KMS-11 (cell line): Measurements from ENCODE around the gene GALNT4.

ENCODE experiments used
- H2AFZ ChIP-seq: fragments of 200-600 bp; sonication (generic); 2 replicates; pipeline ENCODE4 v1.6.1; 2016; ENCODE audit warnings: antibody characterized with exemption, mixed run types, low read depth
- H3K27ac ChIP-seq: fragments of 200-600 bp; sonication (generic); 2 replicates; pipeline ENCODE4 v1.6.1; 2016; ENCODE audit warnings: mild to moderate bottlenecking, mixed run types
- H3K27me3 ChIP-seq: fragments of 200-600 bp; sonication (generic); 2 replicates; pipeline ENCODE4 v1.6.1; 2017; ENCODE audit warnings: mild to moderate bottlenecking, low read depth, mixed run types, moderate library complexity; ENCODE audit not compliant: insufficient read depth
- H3K36me3 ChIP-seq: fragments of 200-600 bp; sonication (generic); 2 replicates; pipeline ENCODE4 v1.6.1; 2017; ENCODE audit warnings: mild to moderate bottlenecking, mixed run types; ENCODE audit not compliant: insufficient read depth
- H3K4me1 ChIP-seq: fragments of 200-600 bp; sonication (generic); 2 replicates; pipeline ENCODE4 v1.6.1; 2016; ENCODE audit warnings: mild to moderate bottlenecking, low read depth, mixed run types; ENCODE audit not compliant: poor library complexity, severe bottlenecking
- H3K4me2 ChIP-seq: fragments of 200-600 bp; sonication (generic); 2 replicates; pipeline ENCODE4 v1.7.0; 2016; ENCODE audit warnings: mild to moderate bottlenecking, mixed run types
- H3K4me3 ChIP-seq: fragments of 200-600 bp; sonication (generic); IDR thresholded peaks from 2 replicates; pipeline ENCODE4 v1.6.1; 2017; ENCODE audit warnings: low read depth, low read length, mixed read lengths; ENCODE audit not compliant: insufficient read depth
- H3K79me2 ChIP-seq: fragments of 200-600 bp; sonication (generic); 2 replicates; pipeline ENCODE4 v1.6.1; 2016; ENCODE audit warnings: low read depth, mixed run types; ENCODE audit not compliant: insufficient read depth
- H3K9ac ChIP-seq: fragments of 200-600 bp; sonication (generic); 2 replicates; pipeline ENCODE4 v1.6.1; 2016; ENCODE audit warnings: mild to moderate bottlenecking, mixed run types
- H4K20me1 ChIP-seq: fragments of 200-600 bp; sonication (generic); 2 replicates; pipeline ENCODE4 v1.6.1; 2016; ENCODE audit warnings: mild to moderate bottlenecking, mixed run types; ENCODE audit not compliant: insufficient read depth
- TF ChIP-seq, protein P1 (sequence below): fragments of 200-600 bp; sonication (generic); conservative IDR thresholded peaks from 2 replicates; pipeline ENCODE4 v1.6.1; 2017; ENCODE audit warnings: low read depth, mild to moderate bottlenecking, antibody characterized with exemption, low read length, moderate library complexity, mixed read lengths

Gene GALNT4

DNA sequence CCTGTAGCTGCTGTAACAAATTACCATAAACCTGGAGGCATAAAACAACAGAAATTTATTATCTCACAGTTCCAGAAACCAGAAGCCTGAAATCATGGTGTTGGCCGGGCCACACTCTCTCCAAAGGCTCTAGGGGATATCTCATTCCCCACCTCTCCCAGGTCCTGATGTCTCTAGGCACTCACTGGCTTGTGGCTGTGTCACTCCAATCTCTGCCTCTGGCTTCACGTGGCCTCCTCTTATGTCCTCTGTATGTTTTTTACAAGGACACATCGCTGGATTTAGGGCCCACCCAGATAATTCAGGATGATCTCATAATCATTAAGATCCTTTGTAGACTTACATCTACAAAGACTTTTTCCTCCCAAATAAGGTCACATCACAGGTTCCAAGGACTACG is 8.0 kb downstream of the GALNT4 start:
- H3K4me1 ChIP-seq = peaks cover 20% of the 10 kb centered on the region
- H3K36me3 ChIP-seq = no peaks in the 10 kb centered on the region
- no peaks in the 10 kb centered on the region for H4K20me1 ChIP-seq
- TF ChIP-seq, protein P1, sequence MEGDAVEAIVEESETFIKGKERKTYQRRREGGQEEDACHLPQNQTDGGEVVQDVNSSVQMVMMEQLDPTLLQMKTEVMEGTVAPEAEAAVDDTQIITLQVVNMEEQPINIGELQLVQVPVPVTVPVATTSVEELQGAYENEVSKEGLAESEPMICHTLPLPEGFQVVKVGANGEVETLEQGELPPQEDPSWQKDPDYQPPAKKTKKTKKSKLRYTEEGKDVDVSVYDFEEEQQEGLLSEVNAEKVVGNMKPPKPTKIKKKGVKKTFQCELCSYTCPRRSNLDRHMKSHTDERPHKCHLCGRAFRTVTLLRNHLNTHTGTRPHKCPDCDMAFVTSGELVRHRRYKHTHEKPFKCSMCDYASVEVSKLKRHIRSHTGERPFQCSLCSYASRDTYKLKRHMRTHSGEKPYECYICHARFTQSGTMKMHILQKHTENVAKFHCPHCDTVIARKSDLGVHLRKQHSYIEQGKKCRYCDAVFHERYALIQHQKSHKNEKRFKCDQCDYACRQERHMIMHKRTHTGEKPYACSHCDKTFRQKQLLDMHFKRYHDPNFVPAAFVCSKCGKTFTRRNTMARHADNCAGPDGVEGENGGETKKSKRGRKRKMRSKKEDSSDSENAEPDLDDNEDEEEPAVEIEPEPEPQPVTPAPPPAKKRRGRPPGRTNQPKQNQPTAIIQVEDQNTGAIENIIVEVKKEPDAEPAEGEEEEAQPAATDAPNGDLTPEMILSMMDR = no peak
- no peak overlapping the region for H2AFZ ChIP-seq
- no peak overlapping the region for H3K27ac ChIP-seq
- no peak overlapping the region for H3K9ac ChIP-seq
- no peaks in the 10 kb centered on the region for H3K27me3 ChIP-seq
- no peak overlapping the region for H3K4me2 ChIP-seq
- peaks cover 22% of the 10 kb centered on the region for H3K79me2 ChIP-seq
- H3K4me3 ChIP-seq = no peak overlapping the region

DNA sequence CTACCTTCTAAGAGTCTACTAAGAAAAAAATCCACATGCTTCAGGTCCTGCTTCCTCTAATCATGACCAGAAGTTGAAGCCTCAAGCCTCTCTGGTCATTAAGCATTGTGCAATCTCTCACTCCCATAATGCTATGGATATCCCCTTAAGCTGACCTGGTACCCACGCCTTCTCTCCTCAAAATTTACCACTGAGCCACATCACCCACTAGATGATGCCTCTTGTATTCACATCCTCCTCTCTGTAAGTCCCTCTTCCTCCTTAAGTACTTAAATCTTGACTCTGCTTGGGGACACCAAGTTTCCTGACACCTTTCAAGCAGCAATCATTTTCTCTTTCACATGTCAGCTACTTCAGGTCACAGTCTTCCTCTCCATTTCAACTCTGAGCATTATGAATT is 9.8 kb downstream of the GALNT4 start:
- TF ChIP-seq, protein P1 = no peak
- H3K4me2 ChIP-seq = no peak overlapping the region
- no peak overlapping the region for H3K9ac ChIP-seq
- H4K20me1 ChIP-seq = no peaks in the 10 kb centered on the region
- H3K27me3 ChIP-seq = no peaks in the 10 kb centered on the region
- no peak overlapping the region for H3K4me3 ChIP-seq
- H3K27ac ChIP-seq = no peak overlapping the region
- no peaks in the 10 kb centered on the region for H3K36me3 ChIP-seq
- peaks cover 1% of the 10 kb centered on the region for H3K4me1 ChIP-seq
- H2AFZ ChIP-seq = no peak overlapping the region
- peaks cover 4% of the 10 kb centered on the region; the same call in 1 of the 2 replicates for H3K79me2 ChIP-seq

DNA sequence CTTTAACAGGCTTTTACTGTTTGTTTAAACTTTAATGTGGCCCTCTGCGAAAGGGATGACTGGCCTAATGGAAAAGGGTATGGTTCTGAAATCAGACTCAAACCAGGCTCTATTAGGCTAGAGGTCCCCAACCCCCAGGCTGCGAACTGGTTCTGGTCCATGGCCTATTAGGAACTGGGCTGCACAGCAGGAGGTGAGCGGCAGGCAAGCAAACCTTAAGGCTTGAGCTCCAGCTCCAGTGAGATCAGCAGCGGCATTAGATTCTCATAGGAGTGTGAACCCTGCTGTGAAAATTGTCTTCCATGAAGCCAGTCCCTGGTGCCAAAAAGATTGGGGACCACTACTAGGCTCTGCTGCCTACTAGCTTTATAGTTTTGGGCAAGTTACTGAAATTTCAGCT is 11.1 kb downstream of the GALNT4 start:
- TF ChIP-seq, protein P1 = no peak
- Histone ChIP-seq H3K4me2 (no peak overlapping the region), H3K36me3 (no peaks in the 10 kb centered on the region), H2AFZ (no peak overlapping the region), H3K4me3 (no peak overlapping the region), H4K20me1 (no peaks in the 10 kb centered on the region), H3K27me3 (no peaks in the 10 kb centered on the region), H3K79me2 (no peaks in the 10 kb centered on the region; the same call in 1 of the 2 replicates), H3K4me1 (no peaks in the 10 kb centered on the region), H3K9ac (no peak overlapping the region), H3K27ac (no peak overlapping the region)

DNA sequence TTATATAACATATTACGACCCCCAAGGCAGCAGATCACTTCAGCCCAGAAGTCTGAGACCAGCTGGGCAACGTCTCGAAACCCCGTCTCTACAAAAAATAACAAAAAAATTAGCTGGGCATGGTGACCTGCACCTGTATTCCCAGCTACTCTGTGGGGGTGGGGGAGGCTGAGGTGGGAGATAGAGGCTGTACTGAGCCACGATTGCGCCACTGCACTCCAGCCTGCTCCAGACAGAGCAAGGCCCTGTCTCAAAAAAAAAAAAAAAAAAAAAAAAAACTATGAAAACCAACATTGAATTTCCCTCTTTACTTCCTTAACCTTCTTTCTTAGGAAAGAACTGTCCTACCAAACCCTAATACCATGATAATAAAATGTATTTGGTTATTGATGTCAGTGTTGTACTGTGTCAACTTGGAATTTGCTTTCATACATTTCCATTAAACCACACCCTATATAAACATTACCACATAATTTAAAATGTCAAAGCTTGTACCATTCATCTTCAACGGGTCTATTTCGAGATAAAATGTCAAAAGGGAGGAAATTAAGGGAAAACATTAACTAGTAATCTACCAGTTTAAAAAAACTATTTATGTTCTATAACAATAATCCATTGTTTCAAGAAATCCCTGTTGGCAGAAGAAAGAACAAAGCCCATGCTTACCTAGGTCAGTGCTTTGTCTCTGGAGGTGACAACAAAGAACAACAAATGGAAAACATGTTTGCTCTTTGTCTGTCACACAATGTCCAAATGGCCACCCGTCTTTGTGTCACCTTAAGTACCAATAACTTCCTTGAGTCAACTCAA is 17.4 kb downstream of the GALNT4 start:
- no peaks in the 10 kb centered on the region for H3K4me1 ChIP-seq
- no peak overlapping the region for H3K9ac ChIP-seq
- H3K79me2 ChIP-seq = no peaks in the 10 kb centered on the region
- no peaks in the 10 kb centered on the region for H4K20me1 ChIP-seq
- H3K27ac ChIP-seq = no peak overlapping the region
- no peak overlapping the region for H2AFZ ChIP-seq
- no peak overlapping the region for H3K4me3 ChIP-seq
- no peaks in the 10 kb centered on the region for H3K36me3 ChIP-seq
- H3K4me2 ChIP-seq = no peak overlapping the region
- no peaks in the 10 kb centered on the region for H3K27me3 ChIP-seq
- TF ChIP-seq, protein P1 = no peak
